A549 (cell line): ENCODE results near the gene CHID1.

ENCODE experiments used
- CBX2 ChIP-seq: fragments of 200-600 bp; sonication (generic); IDR thresholded peaks from 2 replicates; pipeline ENCODE4 v1.6.1; 2016; ENCODE audit warnings: low read depth, mild to moderate bottlenecking, borderline replicate concordance
- CTCF ChIP-seq: fragments of >200 bp; sonication (Bioruptor Twin); formaldehyde crosslinking; IDR thresholded peaks from 3 replicates; pipeline ENCODE4 v1.5.1; 2016
- MAFK ChIP-seq: fragments of 450-650 bp; IDR thresholded peaks from 2 replicates; pipeline ENCODE4 v1.6.1; 2014; ENCODE audit not compliant: partially characterized antibody
- RAD21 ChIP-seq, 2 experiments: fragments of >200 bp in 1 of 2; sonication (Bioruptor Twin) in 1 of 2; formaldehyde crosslinking in 1 of 2; IDR thresholded peaks in 1 of 2; conservative IDR thresholded peaks in 1 of 2; 2 replicates in 1 of 2; 3 replicates in 1 of 2; pipeline ENCODE4 v1.6.1; 2012 to 2018; ENCODE audit warnings: inconsistent platforms in 1 of 2

- TF ChIP-seq CTCF (no peak), MAFK (no peak), CBX2 (no peak), RAD21 (conservative IDR thresholded peaks at IDR 0.05 in 1 of 2, IDR thresholded peaks at IDR 0.05 in 1 of 2) (no peak)
Observed at GRCh38 chr11:889257-889656, 21.4 kb downstream of the CHID1 start.
